Measurements from ENCODE around the gene RNF2. TPM values are rescaled to one million over a fixed set of nuclear protein-coding genes. Genes with fewer than 3 reads are reported as not detected.

Gene RNF2
- total and polyA plus RNA-seq, 7 donors = 6.0 to 17.1 (median 11.1) TPM

GRCh38 chr1:185075476-185075875 is 30.1 kb downstream of the RNF2 start:
- H3K4me3 ChIP-seq = no peak overlapping the region
- no peaks in the 10 kb centered on the region for H3K36me3 ChIP-seq
- TF ChIP-seq POLR2A (IDR thresholded peaks at IDR 0.05) (no peak), EP300 (IDR thresholded peaks at IDR 0.05) (no peak), CTCF (IDR thresholded peaks at IDR 0.05) (no peak), POLR2AphosphoS5 (IDR thresholded peaks at IDR 0.05) (no peak)
- no peak for DNase-seq
- peaks cover 0 to 10% (median 3%) of the 10 kb centered on the region in 4 donors for H3K4me1 ChIP-seq
- H3K9me3 ChIP-seq = no peaks in the 10 kb centered on the region
- 86 to 88% methylated on average over 3 of the region's 3 CpGs for WGBS, 2 donors
- no peak overlapping the region for H3K27ac ChIP-seq
- no peaks in the 10 kb centered on the region for H3K27me3 ChIP-seq
- intact Hi-C loops (cut with DNase I) = no loop called here

DNA sequence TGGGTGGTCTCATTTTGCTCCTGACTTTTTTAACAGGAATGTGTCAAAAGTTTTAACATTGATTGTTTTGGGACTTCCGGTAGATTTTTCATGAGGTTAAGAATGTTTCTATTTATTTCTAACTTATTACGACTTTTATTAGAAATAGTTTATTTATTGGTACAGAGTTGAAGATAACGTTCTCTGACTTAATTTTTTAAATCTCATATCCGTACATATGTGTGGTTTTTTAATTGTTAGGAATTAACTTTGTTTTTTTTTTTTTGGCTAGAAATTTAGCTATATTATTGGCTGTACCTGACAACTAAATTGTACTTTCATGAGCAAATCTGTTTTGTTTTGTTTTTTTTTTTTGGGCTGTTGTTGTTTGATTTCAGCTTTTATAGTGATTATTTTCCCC is 32.0 kb downstream of the RNF2 start:
- Histone ChIP-seq H3K36me3 (no peaks in the 10 kb centered on the region), H3K4me1 (peaks cover 0 to 10% (median 3%) of the 10 kb centered on the region in 4 donors), H3K27ac (no peak overlapping the region), H3K4me3 (no peak overlapping the region), H3K27me3 (no peaks in the 10 kb centered on the region), H3K9me3 (no peaks in the 10 kb centered on the region)
- TF ChIP-seq POLR2A (IDR thresholded peaks at IDR 0.05) = no peak
- no peak for TF ChIP-seq EP300 (IDR thresholded peaks at IDR 0.05)
- no peak for TF ChIP-seq POLR2AphosphoS5 (IDR thresholded peaks at IDR 0.05)
- no peak for TF ChIP-seq CTCF (IDR thresholded peaks at IDR 0.05)
- DNase-seq = no peak
- intact Hi-C loops (cut with DNase I) = no loop called here
- WGBS, 2 donors = 89% methylated on average over 4 of the region's 4 CpGs

DNA sequence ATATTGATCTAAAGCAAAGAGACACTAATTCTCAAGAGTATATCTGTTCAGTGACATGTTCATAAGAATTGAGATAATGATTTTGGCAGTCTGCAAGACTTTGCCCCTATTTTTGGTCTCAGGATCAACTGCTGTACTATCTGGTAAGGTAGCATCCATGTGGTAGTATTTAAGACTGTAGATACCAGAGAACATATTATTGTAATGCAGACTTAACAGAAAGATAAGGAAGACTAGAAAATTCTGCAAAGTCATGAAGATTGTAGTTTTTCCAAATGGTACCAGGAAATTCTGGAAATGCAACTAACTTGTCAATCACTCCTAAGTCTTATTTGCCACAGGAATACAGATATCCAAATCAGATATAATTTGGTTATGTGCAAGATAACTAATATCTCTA is 35.1 kb downstream of the RNF2 start:
- Histone ChIP-seq H3K27me3 (no peaks in the 10 kb centered on the region), H3K4me1 (no peaks in the 10 kb centered on the region), H3K9me3 (no peaks in the 10 kb centered on the region), H3K27ac (no peak overlapping the region), H3K36me3 (no peaks in the 10 kb centered on the region), H3K4me3 (no peak overlapping the region)
- no peak for TF ChIP-seq CTCF (IDR thresholded peaks at IDR 0.05)
- no peak for TF ChIP-seq POLR2A (IDR thresholded peaks at IDR 0.05)
- TF ChIP-seq EP300 (IDR thresholded peaks at IDR 0.05) = no peak
- no peak for TF ChIP-seq POLR2AphosphoS5 (IDR thresholded peaks at IDR 0.05)
- DNase-seq = no peak
- intact Hi-C loops (cut with DNase I) = no loop called here

DNA sequence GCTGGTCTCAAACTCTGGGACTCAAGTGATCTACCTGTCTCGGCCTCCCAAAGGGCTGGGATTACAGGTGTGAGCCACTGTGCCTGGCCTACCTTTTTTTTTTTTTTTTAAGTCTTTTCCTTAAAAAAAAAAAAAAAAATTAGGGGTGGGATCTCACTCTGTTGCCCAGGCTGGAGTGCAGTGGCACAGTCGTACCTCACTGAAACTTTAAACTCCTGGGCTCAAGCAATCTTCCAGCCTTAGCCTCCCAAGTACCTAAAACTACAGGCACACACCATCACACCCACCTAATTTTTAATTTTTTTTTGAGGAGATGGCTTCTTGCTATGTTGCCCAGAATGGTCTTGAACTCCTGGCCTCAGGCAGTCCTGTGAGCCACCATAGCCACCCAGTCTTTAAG is 38.5 kb downstream of the RNF2 start:
- Histone ChIP-seq H3K4me3 (no peak overlapping the region), H3K36me3 (peaks cover 0 to 13% (median 4%) of the 10 kb centered on the region in 4 donors), H3K9me3 (no peaks in the 10 kb centered on the region), H3K4me1 (no peaks in the 10 kb centered on the region), H3K27me3 (no peaks in the 10 kb centered on the region), H3K27ac (no peak overlapping the region)
- 91 to 97% methylated on average over 2 of the region's 2 CpGs for WGBS, 2 donors
- intact Hi-C loops (cut with DNase I) = no loop called here
- DNase-seq = no peak
- TF ChIP-seq POLR2AphosphoS5 (IDR thresholded peaks at IDR 0.05) (no peak), EP300 (IDR thresholded peaks at IDR 0.05) (no peak), CTCF (IDR thresholded peaks at IDR 0.05) (no peak), POLR2A (IDR thresholded peaks at IDR 0.05) (no peak)

GRCh38 chr1:185087101-185087500 is 41.7 kb downstream of the RNF2 start:
- no peak for DNase-seq
- Histone ChIP-seq H3K4me3 (no peak overlapping the region), H3K36me3 (peaks cover 0 to 32% (median 4%) of the 10 kb centered on the region in 4 donors), H3K9me3 (no peaks in the 10 kb centered on the region), H3K27me3 (no peaks in the 10 kb centered on the region), H3K4me1 (no peaks in the 10 kb centered on the region), H3K27ac (no peak overlapping the region)
- no peak for TF ChIP-seq POLR2AphosphoS5 (IDR thresholded peaks at IDR 0.05)
- no peak for TF ChIP-seq CTCF (IDR thresholded peaks at IDR 0.05)
- TF ChIP-seq EP300 (IDR thresholded peaks at IDR 0.05) = no peak
- 97 to 99% methylated on average over 1 of the region's 1 CpG for WGBS, 2 donors
- intact Hi-C loops (cut with DNase I) = no loop called here

Data from sigmoid colon (tissue), 7 donors.